DOHH2 (cell line): Measurements from ENCODE around the gene NANP.

Experiments used
- H3F3A ChIP-seq: fragments of 200-600 bp; sonication (generic), shearing (Covaris generic); 2 replicates; pipeline ENCODE4 v1.6.0; 2016; ENCODE audit warnings: antibody characterized with exemption, mild to moderate bottlenecking; ENCODE audit not compliant: control insufficient read depth, insufficient read depth
- H3K27ac ChIP-seq: fragments of 200-600 bp; sonication (generic); 2 replicates; pipeline ENCODE4 v1.5.1; 2014; ENCODE audit warnings: low read depth, mild to moderate bottlenecking, low read length, moderate library complexity
- H3K27me3 ChIP-seq: fragments of 200-600 bp; sonication (generic); 2 replicates; pipeline ENCODE4 v1.6.1; 2014; ENCODE audit warnings: mild to moderate bottlenecking, low read length, mixed read lengths; ENCODE audit not compliant: control insufficient read depth
- H3K36me3 ChIP-seq: fragments of 200-600 bp; sonication (generic); 2 replicates; pipeline ENCODE4 v1.6.1; 2014; ENCODE audit warnings: mild to moderate bottlenecking, low read length, moderate library complexity, mixed read lengths; ENCODE audit not compliant: control insufficient read depth
- H3K4me1 ChIP-seq: fragments of 200-600 bp; sonication (generic); 2 replicates; pipeline ENCODE4 v1.6.1; 2014; ENCODE audit warnings: mild to moderate bottlenecking, low read length, mixed read lengths; ENCODE audit not compliant: control insufficient read depth
- H3K4me2 ChIP-seq: fragments of 200-600 bp; sonication (generic); 2 replicates; pipeline ENCODE4 v1.6.0; 2014; ENCODE audit warnings: mild to moderate bottlenecking, low read length, moderate library complexity
- H3K4me3 ChIP-seq: fragments of 200-600 bp; sonication (generic); 2 replicates; pipeline ENCODE4 v1.5.1; 2014; ENCODE audit warnings: mild to moderate bottlenecking, low read length, mixed read lengths
- H3K79me2 ChIP-seq: fragments of 200-600 bp; sonication (generic); 2 replicates; pipeline ENCODE4 v1.6.1; 2014; ENCODE audit warnings: mild to moderate bottlenecking, low read length, mixed read lengths; ENCODE audit not compliant: control insufficient read depth
- H3K9me2 ChIP-seq: fragments of 200-600 bp; sonication (generic); replicated peaks from 2 replicates; pipeline ENCODE4 v1.6.1; 2014; ENCODE audit warnings: mild to moderate bottlenecking, low read length, mixed read lengths; ENCODE audit not compliant: control insufficient read depth
- H3K9me3 ChIP-seq: fragments of 200-600 bp; sonication (generic); 2 replicates; pipeline ENCODE4 v1.6.1; 2014; ENCODE audit warnings: antibody characterized with exemption, low read length, mixed read lengths; ENCODE audit not compliant: control insufficient read depth, insufficient read depth
- H4K20me1 ChIP-seq: fragments of 200-600 bp; sonication (generic); 2 replicates; pipeline ENCODE4 v1.6.0; 2014; ENCODE audit warnings: low read depth, mild to moderate bottlenecking, antibody characterized with exemption, low read length, moderate library complexity; ENCODE audit not compliant: control insufficient read depth, insufficient read depth
- CTCF ChIP-seq: fragments of 200-600 bp; sonication (generic); IDR thresholded peaks from one replicate; pipeline ENCODE4 v1.5.1; 2014; ENCODE audit warnings: antibody characterized with exemption, mild to moderate bottlenecking, low read depth, low read length; ENCODE audit not compliant: poor library complexity, severe bottlenecking
- EZH2phosphoT487 ChIP-seq: fragments of 200-600 bp; sonication (generic); IDR thresholded peaks from 2 replicates; pipeline ENCODE4 v1.6.1; 2017; ENCODE audit warnings: borderline replicate concordance, mild to moderate bottlenecking, antibody characterized with exemption, low read length, moderate library complexity, mixed read lengths

Gene NANP

GRCh38 chr20:25566821-25567220 lies 57.0 kb downstream of the NANP start:
- H3K4me3 ChIP-seq = no peak overlapping the region
- H3K79me2 ChIP-seq = no peaks in the 10 kb centered on the region
- H3K4me1 ChIP-seq = no peaks in the 10 kb centered on the region
- H3K9me2 ChIP-seq = no peaks in the 10 kb centered on the region
- no peaks in the 10 kb centered on the region for H3F3A ChIP-seq
- H3K36me3 ChIP-seq = no peaks in the 10 kb centered on the region
- TF ChIP-seq CTCF = no peak
- TF ChIP-seq EZH2phosphoT487 = no peak
- H3K27me3 ChIP-seq = no peaks in the 10 kb centered on the region
- no peak overlapping the region for H3K27ac ChIP-seq
- no peaks in the 10 kb centered on the region for H3K9me3 ChIP-seq
- no peak overlapping the region for H3K4me2 ChIP-seq
- no peaks in the 10 kb centered on the region for H4K20me1 ChIP-seq

GRCh38 chr20:25565578-25566157 lies 58.1 kb downstream of the NANP start:
- no peak overlapping the region for H3K4me3 ChIP-seq
- no peak for TF ChIP-seq CTCF
- TF ChIP-seq EZH2phosphoT487 = no peak

GRCh38 chr20:25563876-25564275 lies 59.9 kb downstream of the NANP start:
- Histone ChIP-seq H3K79me2 (no peaks in the 10 kb centered on the region), H3K4me2 (no peak overlapping the region), H3K36me3 (no peaks in the 10 kb centered on the region), H3K4me1 (no peaks in the 10 kb centered on the region), H3F3A (no peaks in the 10 kb centered on the region), H4K20me1 (no peaks in the 10 kb centered on the region), H3K27ac (no peak overlapping the region), H3K9me2 (no peaks in the 10 kb centered on the region), H3K4me3 (no peak overlapping the region), H3K27me3 (no peaks in the 10 kb centered on the region), H3K9me3 (no peaks in the 10 kb centered on the region)
- TF ChIP-seq EZH2phosphoT487 (no peak), CTCF (no peak)

More at GRCh38 chr20:25565578-25566157, 58.1 kb downstream of the NANP start:
- H3F3A ChIP-seq = no peaks in the 10 kb centered on the region
- no peaks in the 10 kb centered on the region for H3K27me3 ChIP-seq
- no peak overlapping the region for H3K4me2 ChIP-seq
- no peaks in the 10 kb centered on the region for H4K20me1 ChIP-seq
- H3K9me3 ChIP-seq = no peaks in the 10 kb centered on the region
- H3K36me3 ChIP-seq = no peaks in the 10 kb centered on the region
- no peak overlapping the region for H3K27ac ChIP-seq
- no peaks in the 10 kb centered on the region for H3K79me2 ChIP-seq
- H3K9me2 ChIP-seq = no peaks in the 10 kb centered on the region
- H3K4me1 ChIP-seq = no peaks in the 10 kb centered on the region

GRCh38 chr20:25563362-25563761 lies 60.5 kb downstream of the NANP start:
- Histone ChIP-seq H3K9me2 (no peaks in the 10 kb centered on the region), H3K36me3 (no peaks in the 10 kb centered on the region), H3K27ac (no peak overlapping the region), H3K4me1 (no peaks in the 10 kb centered on the region), H3F3A (no peaks in the 10 kb centered on the region), H3K4me2 (no peak overlapping the region), H4K20me1 (no peaks in the 10 kb centered on the region), H3K9me3 (no peaks in the 10 kb centered on the region), H3K27me3 (no peaks in the 10 kb centered on the region), H3K4me3 (no peak overlapping the region), H3K79me2 (no peaks in the 10 kb centered on the region)
- TF ChIP-seq EZH2phosphoT487 (no peak), CTCF (no peak)
